GM21515 (cell line): ENCODE measurements around the gene HAND1.

Experiments used
- ATAC-seq: cut with Tn5 transposase; IDR thresholded peaks from one replicate; pipeline ENCODE4 v1.9.1; 2021; ENCODE audit not compliant: unreplicated experiment

The HAND1 gene

DNA sequence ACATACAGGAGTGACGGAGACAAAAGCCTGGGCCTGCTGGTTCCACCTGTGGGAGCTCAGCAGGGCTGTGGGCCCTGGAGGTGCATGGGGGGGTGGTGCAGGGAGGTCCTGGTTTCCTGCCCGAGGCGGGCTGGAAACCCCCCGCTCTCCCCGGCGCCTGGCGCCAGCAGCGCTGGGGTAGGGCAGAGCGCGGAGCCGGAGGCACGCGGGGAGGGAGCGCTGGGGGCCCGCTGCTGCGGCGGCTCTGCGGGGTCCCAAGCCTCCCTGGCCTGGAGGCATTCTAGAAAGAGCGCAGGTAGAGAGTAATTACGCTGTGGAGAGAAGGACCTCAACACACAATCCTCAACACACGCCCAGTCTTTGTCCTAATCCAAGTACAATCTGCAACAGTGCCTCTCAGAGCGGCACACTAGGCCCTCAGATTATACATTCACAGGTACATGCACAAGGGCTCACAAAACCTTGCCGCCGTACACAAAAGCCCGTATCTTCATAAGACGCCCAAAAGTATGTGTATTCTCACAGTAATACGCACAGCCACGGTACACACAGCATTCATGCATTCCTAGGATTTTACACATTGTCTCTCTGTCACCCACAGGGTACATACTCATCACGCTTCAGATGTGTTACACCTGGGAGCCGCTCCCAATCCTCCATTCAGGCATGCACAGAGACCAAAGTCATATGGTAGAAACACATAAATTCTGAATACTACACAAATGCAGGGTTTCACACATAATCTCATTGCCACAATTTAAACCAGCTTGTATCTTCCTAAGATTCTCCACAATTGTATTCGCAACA, 2.1 kb upstream of the HAND1 start:
- no peak for ATAC-seq

DNA sequence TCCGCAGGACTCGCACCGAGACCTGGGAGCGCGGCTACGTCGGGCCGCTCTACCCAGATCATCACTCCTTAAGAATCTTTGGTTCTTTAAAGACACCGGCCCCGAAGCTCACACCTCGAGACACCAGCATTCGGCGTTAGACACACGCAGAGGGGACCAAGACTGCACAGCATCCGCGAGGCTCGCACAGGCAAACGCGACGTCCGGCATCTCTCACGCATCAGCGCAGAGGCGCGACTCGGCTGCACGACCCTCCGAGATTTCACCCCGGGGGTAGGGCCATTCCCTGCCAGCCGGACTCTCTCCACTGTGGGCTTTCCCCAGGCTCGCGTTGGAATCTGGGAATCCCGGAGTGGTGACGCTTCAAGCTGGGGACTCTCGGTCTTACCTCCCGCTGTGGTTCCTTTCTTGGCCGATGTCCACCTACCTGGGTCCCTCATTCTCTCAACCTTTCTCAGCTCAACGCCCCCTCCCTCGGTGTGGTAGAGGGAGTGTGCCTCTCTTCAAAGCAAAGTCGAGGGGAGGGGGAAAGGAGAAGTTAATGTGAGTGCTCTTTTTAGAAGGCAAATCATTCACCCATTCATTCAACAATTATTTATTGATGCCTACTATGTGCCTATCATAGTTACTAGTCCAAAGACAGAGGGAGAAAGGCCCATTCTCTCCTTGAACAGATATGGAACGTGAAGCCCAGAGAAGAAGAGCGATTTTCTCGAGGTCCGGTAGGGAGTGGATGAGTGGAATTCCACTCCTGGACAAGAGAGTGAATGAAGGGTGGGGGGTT, 1.3 kb upstream of the HAND1 start:
- no peak for ATAC-seq

- no peak for ATAC-seq
These were observed 729 bp upstream of the HAND1 start for GRCh38 chr5:154478752-154479159.

DNA sequence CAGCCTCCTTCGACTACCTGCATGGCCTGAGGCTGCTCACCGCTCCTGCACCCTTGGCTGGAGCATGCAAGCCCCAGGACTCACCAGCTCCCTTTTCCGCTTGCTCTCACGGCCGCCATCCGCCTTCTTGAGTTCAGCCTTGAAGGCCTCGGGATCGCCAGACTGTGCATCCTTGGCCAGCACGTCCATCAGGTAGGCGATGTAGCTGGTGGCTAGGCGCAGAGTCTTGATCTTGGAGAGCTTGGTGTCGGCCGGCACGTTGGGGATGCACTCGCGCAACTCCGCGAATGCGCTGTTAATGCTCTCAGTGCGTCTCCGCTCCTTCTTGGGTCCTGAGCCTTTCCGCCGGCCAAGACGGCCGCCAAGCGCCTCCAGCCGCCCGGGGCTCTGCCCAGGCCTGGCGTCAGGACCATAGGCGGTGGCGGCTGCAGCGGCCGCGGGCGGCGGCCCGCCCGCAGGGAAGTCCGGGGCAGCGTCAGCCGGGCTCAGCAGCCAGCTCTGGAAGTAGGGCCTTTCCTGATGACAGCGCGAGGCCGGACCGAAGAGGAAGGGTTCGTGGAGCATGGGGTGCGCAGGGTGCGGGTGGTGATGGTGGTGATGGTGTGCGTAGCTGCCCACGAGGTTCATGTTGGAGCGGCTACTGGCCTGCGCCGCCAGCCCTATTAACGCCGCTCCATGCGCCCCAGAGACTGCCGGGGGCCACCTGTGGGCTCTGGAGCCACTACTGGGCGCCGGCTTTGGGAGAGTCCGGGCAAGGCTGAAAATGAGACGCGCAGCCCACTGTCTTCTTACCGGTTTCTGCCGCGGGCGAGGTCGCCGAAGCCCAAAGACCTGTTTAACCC, 424 bp downstream of the HAND1 start:
- ATAC-seq: no peak

GRCh38 chr5:154476354-154477205, 1.4 kb downstream of the HAND1 start:
- ATAC-seq: no peak

DNA sequence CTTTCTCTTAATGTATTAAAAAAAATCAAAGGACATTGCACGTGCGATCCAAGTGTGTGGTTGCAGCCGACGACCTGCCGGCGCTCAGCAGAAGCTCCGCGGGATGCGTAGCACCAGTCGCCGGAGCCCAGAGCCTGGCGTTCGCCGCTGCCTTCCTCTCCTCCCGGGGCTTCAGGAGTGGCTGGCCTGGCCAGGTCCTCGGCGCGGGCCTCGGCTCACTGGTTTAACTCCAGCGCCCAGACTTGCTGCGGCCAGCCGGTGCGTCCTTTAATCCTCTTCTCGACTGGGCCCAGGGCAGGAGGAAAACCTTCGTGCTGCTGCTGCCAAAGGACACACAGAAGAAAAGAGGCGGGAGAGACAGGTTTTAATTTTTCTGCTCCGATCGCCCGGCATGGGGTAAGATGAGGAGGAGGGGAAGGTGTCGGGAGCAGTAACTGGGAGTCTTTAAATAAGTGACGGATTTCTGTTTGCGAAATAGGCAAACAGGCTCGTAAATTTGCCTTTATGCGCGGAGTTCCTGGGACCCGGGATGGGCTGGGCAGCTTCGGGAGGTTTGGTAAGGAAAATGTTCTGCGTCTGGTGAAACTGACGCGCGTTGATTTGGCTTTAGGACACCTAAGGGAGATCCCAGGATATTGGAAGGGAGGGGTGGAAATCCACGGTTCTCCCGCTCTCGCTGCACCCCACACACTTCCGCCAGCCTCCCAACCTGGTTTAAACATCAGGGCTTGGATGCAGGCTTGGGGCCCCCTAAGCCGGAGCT, 2.3 kb downstream of the HAND1 start:
- ATAC-seq: no peak

DNA sequence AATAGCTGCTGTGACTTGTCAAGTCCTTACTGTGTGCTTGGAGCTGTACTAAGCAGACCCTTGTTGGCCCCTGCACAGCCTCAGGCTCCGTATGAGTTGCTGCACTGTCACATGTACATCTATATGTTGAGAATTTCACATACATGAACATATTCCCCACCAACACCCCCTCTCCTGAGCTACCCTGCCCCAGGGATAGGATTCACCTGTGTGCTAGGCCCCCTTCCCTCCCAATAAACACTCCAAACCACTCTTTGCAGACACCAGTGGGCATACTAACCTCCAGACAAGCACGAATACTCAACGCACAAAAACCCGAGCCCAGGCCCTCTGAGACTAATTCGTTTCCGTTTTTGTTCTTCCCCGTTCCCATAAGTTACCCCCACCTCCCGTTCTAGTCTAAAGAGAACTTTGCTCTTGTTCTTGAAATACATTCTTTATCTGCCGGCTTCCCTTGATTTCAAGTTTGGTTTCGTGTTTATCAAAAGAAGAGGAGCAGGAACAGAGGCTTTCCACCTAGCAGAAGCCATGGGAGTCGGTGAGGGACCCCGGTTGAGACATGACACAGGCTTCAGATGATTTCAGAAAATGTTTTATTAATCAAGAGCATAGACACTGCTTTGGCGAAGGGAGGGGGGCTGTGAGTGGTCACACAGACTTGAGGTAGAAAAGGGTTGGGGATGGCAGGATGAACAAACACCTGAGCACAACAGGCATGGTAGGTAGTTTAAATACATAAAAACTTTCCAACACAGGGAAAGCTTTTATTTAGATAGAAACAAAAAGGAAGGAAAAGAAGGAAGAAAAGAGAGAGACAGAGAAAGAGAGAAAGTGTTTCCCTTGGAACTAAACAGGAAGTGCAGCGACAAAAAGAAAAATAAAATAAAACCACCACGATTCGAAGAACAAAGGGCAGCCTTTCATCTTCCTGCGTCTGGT, 3.4 kb downstream of the HAND1 start:
- no peak for ATAC-seq

DNA sequence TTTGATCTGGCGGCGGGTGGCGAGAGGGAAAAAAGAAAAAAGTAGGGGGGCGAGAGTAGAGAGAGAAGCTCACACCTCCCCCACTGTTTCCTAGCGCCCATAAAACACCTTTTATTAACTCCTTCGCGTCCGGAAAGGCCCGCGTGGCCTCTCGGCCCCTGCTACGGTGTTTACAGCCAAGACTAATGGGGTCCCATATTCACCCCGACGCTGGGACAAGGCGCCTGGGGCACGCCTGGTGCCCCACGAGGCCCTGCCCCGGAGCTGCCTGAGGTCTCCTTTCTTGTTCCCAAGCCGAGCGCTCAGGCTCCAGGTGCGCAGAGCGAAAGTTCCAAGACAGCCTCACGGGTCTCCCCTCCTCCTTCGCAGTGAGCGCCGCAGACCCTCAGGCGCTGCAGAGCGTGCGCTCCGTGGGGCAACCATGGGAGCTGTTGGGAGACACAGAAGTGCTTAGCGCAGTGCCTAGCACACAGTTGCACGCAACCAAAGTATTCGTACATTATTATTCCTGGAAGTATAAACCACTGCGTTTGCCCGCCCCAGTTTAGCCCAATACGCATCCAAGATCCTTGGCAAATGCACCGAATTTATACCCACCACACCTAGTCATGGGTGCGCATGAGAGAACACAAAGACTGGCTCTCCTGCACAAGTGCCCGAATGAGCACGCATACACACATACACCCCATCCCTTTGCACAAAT, 4.3 kb downstream of the HAND1 start:
- ATAC-seq: no peak

DNA sequence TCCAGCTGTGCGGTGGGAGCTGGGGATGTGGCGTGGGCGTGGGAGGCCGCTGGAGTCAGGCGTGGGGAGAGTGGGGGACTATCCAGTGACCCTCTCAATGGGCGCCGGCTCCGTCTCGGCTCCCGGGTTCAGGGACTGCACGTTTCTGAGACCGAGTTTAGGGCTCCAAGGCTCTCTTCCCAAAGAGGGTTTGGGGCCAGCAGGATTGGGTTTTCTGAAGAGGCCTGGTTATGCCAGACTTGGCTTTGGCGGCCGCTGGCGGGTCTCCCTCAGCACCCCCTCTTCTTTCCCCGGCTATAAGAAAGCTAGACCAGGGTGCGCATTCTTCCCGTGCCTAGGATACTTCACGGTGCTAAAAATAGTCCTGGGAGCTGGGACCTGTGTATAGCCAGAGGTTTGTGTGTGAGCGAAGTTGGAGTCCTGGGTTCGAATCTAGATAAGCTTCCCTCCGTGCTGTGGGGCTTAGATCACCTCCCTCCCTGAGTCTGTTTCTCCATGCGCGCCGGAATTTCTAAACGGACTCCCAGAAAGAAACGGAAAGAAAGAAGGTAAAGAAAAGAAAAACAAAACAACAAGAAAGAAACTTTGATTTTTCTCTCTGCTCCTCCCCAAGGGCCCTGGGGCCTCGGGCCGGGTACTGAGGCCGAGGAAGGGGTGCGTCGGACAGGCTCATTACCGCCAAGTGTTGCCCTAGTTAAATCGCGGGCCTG, 5.0 kb downstream of the HAND1 start:
- ATAC-seq: no peak

DNA sequence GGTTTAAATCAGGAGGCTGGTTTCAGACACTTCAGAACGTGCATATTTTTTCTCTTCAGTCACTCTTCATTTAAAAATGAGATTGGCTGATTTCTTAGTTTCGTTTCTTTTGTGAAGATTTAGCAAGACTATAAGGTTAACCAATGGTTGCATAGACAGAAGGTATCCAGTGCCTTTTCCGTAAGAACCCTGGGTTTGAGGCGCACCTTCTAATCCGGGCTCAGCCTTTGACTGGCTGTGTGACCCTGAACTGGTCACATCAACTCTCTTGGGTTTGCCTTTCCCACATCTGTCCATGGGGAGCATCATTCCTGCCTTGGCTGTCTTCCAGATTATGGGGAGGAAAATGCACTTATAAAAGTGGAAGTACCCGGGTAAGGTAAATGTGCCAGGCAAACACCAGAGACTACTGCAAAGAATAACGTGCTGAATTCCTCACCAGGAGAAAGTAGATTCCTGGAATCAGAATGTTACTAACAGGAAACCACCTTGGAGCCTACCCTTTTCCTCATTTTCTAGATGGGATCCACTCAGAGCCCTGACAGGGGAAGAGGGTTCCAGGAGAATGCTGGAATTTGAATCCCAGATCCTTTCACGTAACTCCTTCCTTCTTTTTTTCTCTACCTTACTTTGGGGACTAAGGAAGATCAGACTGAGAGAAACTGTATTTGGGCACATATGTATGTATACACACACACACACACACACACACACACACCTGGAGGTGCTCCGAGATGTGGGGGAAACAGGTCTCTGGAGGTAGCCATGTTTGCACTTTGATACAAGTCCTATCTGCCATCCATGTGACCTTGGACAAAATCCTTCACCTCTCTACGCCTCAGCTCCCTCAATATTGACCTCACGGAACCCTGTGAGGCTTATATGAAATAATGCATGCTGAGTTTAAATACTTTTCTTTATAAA, 6.8 kb downstream of the HAND1 start:
- ATAC-seq: no peak

DNA sequence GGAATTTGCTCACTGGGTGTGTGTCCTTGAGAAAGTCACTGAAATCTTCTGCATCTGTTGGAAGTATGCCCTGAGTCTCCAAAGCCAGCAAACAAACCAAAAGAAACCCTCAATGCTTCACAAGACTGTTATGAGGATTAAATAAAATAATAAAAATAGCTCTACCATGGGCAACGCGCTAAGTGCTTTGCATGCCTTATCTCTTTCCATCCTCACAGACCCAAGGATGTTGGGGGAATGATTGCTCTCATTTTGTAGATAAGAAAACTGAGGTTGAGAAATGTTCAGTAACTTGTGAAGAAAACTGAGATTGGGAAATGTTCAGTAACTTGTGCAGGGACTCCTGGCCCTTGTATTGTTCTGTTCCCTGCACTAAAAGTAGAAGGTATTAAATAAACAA, 7.9 kb downstream of the HAND1 start:
- no peak for ATAC-seq

DNA sequence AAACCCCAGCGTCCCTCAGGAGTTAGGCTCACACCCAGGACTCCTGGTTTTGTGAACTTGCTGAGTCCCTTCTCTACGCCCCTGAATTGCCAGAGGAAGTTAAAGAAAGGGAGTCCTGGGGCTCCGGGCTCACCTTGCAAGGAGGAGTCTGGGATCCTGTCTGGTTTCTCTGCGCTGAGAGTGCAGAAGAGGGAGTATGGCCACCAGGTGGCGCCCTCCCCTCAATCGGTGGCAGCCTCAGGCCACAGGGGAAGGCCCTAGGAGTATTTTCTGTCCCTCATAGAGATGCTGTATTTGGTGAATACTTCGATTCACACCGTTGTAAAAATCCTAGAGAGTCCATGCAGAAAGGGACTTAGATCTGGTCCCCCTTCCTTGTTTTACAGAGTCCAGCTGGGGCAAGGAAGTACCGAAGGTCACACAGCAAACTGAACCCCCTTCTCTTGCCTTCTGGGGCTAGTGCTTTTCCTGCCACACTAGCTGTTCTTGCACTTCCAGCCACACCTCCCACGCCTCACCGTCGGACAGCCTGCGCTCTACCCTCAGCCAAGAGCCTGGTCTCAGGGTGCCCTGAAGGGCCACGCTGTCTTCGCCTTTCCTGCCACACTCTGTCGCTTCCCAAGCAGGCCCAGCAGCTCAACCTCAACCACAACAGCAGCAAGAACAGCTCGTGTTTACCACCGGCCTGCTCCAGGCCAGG, 10.2 kb downstream of the HAND1 start:
- ATAC-seq: peak; percentile 92

DNA sequence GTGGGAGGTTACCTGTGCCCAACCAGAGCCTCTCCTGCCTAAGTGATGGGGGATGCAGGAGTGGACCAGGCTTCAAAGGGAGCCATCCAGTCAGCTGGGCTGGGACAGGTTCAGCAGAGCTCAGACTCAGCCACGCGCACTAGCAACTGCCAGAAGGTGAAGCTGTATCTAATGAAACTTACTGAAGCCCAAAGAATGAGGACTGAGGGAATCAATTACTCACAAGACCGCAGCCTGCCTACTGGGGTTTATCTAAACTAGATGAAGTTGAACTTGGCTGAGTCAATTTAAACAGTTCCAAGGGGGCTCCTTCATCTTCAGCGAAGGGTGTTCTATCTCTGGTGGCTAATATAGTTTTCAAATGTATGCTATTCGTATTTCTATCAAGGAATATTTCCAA, 11.4 kb downstream of the HAND1 start:
- no peak for ATAC-seq

DNA sequence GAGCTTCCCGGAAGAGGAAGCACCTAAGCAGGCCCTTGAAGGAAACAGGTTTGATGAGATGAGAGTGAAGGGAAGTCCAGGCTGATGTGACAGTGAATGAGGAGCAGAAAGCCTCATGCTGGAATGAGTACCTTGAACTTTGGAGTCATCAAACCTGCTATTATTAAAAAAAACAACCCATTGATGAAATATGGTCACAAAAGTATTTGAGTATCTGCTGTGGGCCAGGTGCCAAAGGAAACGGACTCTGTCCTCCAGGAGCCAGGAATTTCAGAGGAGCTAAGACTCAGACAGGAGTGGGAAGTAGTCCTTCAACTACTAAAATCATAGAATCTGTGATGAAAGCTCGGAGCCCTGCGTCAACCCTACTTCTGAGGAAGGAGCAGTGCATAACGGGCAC, 11.9 kb downstream of the HAND1 start:
- ATAC-seq: no peak

DNA sequence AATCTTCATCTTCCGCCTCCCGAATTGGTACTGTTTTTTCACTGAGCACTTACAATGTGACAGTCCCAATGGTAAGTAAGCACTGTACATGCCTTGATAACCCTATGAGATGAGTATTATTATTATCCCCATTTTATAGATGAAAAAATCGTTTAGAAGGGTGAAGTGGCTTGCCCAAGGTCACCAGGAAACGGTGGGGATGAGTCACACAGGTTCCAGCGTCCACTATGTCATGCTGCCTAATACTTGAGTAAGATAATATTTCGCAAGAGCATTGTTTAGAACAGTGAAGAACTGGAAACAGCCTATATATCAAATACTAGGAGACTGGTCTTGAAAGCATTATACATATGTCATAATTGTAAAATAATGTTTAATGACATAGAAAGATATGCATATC, 12.9 kb downstream of the HAND1 start:
- ATAC-seq: no peak

DNA sequence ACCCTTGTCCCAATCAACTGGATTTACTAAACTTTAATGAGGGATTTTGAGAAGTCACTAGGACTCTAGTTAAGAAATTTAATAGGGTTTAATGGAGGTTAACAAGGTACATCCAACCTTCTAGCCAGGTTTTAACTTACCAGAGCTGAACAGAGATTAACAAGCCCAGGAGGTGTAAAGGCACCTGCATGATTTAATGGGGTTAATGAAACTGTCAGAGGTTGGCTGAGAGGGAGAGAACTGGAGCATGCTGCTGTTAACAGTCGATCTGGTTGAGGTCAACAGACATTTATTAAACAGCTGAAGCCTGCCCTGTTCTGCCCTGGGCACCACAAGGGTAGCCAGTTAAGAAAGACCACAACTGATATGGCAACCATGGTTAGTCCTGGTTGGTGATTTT, 13.6 kb downstream of the HAND1 start:
- ATAC-seq: no peak
